ENCODE data around the gene TPPP2.

GRCh38 chr14:21018286-21018685 is 11.7 kb upstream of the TPPP2 start:
- TF ChIP-seq POLR2A (IDR thresholded peaks at IDR 0.05; ENCODE audit: low read length): no peak
- no peak for TF ChIP-seq GATA1 (IDR thresholded peaks at IDR 0.05; ENCODE audit: low read depth, low read length)

Measured in erythroblast (primary cell).